ENCODE data around the gene LEO1. TPM values are rescaled to one million over a fixed set of nuclear protein-coding genes. Genes with fewer than 3 reads are reported as not detected.

LEO1 gene
- total RNA-seq, 1 donor from 2014 or later: 19.9 TPM

DNA sequence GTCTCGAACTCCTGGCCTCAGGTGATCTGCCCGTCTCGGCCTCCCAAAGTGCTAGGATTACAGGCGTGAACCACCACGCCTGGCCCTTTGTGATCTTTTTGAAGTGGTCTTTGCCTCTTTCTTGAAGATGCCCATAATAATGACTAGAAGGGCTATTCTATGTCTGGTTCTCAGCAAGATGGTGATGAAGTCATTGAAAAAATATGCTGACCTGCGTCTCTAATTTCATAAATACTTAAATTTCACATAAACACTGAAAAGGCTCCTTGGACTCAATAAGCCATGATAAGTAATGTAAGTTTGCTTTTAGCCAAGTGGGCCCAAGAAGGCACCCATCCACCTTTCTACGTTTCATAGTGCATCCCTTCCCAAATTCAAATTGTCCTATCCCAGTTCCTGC is 46.7 kb upstream of the LEO1 start:
- DNase-seq (ENCODE audit: low read depth): no peak
- Histone ChIP-seq H3K36me3 (ENCODE audit: control insufficient read depth, insufficient read depth, low read length) (no peaks in the 10 kb centered on the region), H3K4me3 (ENCODE audit: low read depth, low read length) (no peak overlapping the region), H3K27me3 (ENCODE audit: control insufficient read depth, insufficient read depth, low read length) (no peaks in the 10 kb centered on the region)
- TF ChIP-seq, protein P1, sequence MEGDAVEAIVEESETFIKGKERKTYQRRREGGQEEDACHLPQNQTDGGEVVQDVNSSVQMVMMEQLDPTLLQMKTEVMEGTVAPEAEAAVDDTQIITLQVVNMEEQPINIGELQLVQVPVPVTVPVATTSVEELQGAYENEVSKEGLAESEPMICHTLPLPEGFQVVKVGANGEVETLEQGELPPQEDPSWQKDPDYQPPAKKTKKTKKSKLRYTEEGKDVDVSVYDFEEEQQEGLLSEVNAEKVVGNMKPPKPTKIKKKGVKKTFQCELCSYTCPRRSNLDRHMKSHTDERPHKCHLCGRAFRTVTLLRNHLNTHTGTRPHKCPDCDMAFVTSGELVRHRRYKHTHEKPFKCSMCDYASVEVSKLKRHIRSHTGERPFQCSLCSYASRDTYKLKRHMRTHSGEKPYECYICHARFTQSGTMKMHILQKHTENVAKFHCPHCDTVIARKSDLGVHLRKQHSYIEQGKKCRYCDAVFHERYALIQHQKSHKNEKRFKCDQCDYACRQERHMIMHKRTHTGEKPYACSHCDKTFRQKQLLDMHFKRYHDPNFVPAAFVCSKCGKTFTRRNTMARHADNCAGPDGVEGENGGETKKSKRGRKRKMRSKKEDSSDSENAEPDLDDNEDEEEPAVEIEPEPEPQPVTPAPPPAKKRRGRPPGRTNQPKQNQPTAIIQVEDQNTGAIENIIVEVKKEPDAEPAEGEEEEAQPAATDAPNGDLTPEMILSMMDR (IDR thresholded peaks at IDR 0.05; ENCODE audit: insufficient read depth, low read length, poor library complexity, severe bottlenecking): no peak

DNA sequence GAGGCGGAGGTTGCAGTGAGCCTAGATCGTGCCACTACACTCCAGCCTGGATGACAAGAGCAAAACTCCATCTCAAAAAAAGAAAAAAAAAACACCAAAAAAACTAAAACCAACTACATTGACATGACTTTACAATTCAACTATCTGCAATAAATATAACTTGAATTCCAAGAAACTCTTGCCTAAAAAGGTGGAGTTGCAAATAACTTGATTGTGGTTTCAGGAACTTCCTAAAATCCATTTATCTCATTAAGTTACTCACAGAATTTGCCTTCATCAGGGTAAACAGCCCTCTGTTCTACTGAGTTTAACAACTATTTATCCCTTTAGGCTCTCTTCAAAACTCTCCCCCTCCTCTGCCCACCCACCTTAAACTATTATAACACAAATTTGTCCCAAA is 44.7 kb upstream of the LEO1 start:
- no peak for DNase-seq (ENCODE audit: low read depth)
- TF ChIP-seq, protein P1 (IDR thresholded peaks at IDR 0.05; ENCODE audit: insufficient read depth, low read length, poor library complexity, severe bottlenecking): no peak
- no peaks in the 10 kb centered on the region for H3K27me3 ChIP-seq (ENCODE audit: control insufficient read depth, insufficient read depth, low read length)
- no peak overlapping the region for H3K4me3 ChIP-seq (ENCODE audit: low read depth, low read length)
- no peaks in the 10 kb centered on the region for H3K36me3 ChIP-seq (ENCODE audit: control insufficient read depth, insufficient read depth, low read length)

DNA sequence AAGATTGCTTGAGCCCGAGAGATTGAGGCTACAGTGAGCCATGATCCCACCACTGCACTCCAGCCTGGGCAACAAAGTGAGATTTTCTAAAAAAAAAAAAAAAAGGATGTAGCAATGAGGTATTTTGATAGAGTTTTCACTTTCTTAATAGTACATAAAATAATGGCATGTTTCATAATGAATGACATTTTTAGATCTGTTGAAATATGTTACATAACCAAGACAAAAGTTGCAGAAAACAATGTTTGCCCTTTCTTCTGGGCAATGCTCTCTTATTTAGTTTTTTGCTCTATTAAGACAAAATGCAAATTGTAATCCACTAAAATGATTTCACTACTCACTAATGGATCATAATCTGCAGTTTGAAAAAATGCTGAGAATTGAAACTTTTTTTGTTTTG is 43.0 kb upstream of the LEO1 start:
- H3K27me3 ChIP-seq (ENCODE audit: control insufficient read depth, insufficient read depth, low read length): no peaks in the 10 kb centered on the region
- no peaks in the 10 kb centered on the region for H3K36me3 ChIP-seq (ENCODE audit: control insufficient read depth, insufficient read depth, low read length)
- no peak overlapping the region for H3K4me3 ChIP-seq (ENCODE audit: low read depth, low read length)
- TF ChIP-seq, protein P1 (IDR thresholded peaks at IDR 0.05; ENCODE audit: insufficient read depth, low read length, poor library complexity, severe bottlenecking): no peak
- no peak for DNase-seq (ENCODE audit: low read depth)

DNA sequence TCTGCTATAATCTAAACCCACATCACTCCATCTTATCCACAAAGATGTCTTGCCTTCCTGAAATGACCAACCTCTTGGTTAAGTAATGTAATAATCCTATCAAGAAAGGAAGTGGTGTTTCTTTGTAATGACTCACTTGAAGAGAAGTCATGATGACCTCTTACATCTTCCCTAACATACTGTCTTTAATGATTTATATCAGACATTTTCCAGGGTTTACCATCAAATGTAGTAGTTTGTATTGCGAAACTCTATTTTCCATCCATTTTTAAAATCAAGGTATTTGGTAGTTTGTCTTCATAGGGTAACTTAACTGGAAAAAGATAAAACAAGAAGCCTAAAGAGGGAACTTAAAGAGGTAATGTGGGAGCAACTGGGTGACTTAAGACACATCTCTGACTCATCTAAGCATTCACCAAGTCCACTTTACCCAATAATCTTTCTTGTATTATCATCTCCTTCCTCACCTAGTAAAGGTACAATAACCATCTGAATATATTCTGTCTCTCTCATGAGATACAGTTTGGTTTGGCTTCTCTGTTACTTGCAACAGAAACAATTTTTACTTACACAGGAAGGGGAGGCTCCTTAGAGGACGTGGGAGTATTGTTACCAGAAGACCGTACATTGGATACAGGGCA is 41.7 kb upstream of the LEO1 start:
- TF ChIP-seq, protein P1 (IDR thresholded peaks at IDR 0.05; ENCODE audit: insufficient read depth, low read length, poor library complexity, severe bottlenecking): no peak

DNA sequence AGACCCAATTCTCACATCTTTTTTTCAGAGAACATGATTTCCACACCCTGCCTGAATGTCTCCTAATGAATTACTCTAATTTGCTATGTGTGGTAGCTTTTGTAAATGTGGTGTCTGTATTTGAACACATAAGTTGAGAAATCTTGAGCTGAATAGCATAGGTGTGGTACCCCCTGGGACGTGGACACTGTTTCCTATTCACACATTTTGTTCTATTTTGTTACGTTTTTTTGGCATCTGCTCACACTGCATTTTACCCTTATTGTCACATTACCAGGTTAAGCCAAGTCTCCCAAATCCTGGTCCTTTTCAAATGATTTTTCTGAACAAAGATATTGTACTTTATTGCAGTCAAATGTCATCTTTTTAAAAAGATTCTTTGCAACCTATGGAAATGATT is 40.6 kb upstream of the LEO1 start:
- no peak for DNase-seq (ENCODE audit: low read depth)
- no peak overlapping the region for H3K4me3 ChIP-seq (ENCODE audit: low read depth, low read length)
- no peaks in the 10 kb centered on the region for H3K27me3 ChIP-seq (ENCODE audit: control insufficient read depth, insufficient read depth, low read length)
- TF ChIP-seq, protein P1 (IDR thresholded peaks at IDR 0.05; ENCODE audit: insufficient read depth, low read length, poor library complexity, severe bottlenecking): no peak
- H3K36me3 ChIP-seq (ENCODE audit: control insufficient read depth, insufficient read depth, low read length): no peaks in the 10 kb centered on the region

More for the DNA sequence above, 41.7 kb upstream of the LEO1 start:
- Histone ChIP-seq H3K27me3 (ENCODE audit: control insufficient read depth, insufficient read depth, low read length) (no peaks in the 10 kb centered on the region), H3K4me3 (ENCODE audit: low read depth, low read length) (no peak overlapping the region), H3K36me3 (ENCODE audit: control insufficient read depth, insufficient read depth, low read length) (no peaks in the 10 kb centered on the region)
- DNase-seq (ENCODE audit: low read depth): no peak

DNA sequence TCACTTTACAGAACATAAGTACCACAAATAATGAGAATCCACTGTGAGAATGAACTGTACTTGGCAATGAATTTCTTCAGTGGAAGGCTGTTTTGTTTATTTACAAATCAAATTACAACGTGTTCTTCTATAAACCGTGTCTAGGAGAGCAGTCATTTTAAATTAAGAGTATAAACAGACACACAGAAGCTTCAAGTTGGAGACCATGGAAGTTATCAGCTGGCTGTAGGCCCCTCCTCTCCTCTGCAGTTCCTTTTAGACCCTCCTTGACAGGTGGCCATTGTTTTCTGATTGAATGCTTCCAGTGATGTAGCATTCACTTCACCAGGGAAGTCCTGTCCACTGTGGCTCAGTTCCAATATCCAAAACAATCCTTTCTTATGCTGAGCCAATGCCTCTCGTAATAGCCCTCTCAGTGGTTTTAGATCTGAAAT is 40.1 kb upstream of the LEO1 start:
- no peak overlapping the region for H3K4me3 ChIP-seq (ENCODE audit: low read depth, low read length)
- no peak for DNase-seq (ENCODE audit: low read depth)
- H3K27me3 ChIP-seq (ENCODE audit: control insufficient read depth, insufficient read depth, low read length): no peaks in the 10 kb centered on the region
- TF ChIP-seq, protein P1 (IDR thresholded peaks at IDR 0.05; ENCODE audit: insufficient read depth, low read length, poor library complexity, severe bottlenecking): no peak
- H3K36me3 ChIP-seq (ENCODE audit: control insufficient read depth, insufficient read depth, low read length): no peaks in the 10 kb centered on the region
